Large intestine (tissue), 3 donors: Measurements from ENCODE around the gene SCN1A. TPM values are rescaled to one million over a fixed set of nuclear protein-coding genes. Genes with fewer than 3 reads are reported as not detected.

Source experiments
- DNase-seq, 2 donors: peaks; one replicate each; pipeline versions ENCODE4 v3.0.0 to v3.0.0-alpha.2; 2013
- H3K27ac ChIP-seq: one replicate; pipeline ENCODE4 v1.5.1; 2013; ENCODE audit warnings: low read length
- H3K27me3 ChIP-seq: 2 replicates; pipeline ENCODE4 v1.6.1; 2013; ENCODE audit warnings: low read length; ENCODE audit not compliant: control insufficient read depth, insufficient read depth
- H3K36me3 ChIP-seq: 2 replicates; pipeline ENCODE4 v1.6.1; 2013; ENCODE audit warnings: low read length; ENCODE audit not compliant: control insufficient read depth, insufficient read depth
- H3K4me1 ChIP-seq: one replicate; pipeline ENCODE4 v1.6.1; 2013; ENCODE audit warnings: low read length; ENCODE audit not compliant: control insufficient read depth, insufficient read depth
- H3K4me3 ChIP-seq: one replicate; pipeline ENCODE4 v1.5.1; 2013; ENCODE audit warnings: low read length
- H3K9me3 ChIP-seq: one replicate; pipeline ENCODE4 v1.6.1; 2013; ENCODE audit warnings: mild to moderate bottlenecking, low read depth, low read length, moderate library complexity; ENCODE audit not compliant: control insufficient read depth
- WGBS: methylation state at CpG from one replicate; pipeline ENCODE4 v1.1.5; 2013; ENCODE audit warnings: low lambda C conversion rate; ENCODE audit not compliant: insufficient coverage; 5-methylcytosine and 5-hydroxymethylcytosine counted together
- polyA plus RNA-seq: library from polyadenylated mRNA; unstranded; fragments of 120-200 nt; gene quantifications from one replicate; pipeline ENCODE4 v1.2.1, GENCODE V29; 2013

Gene SCN1A
- polyA plus RNA-seq, 1 donor, result 0.21 TPM

GRCh38 chr2:166044853-166045483 lies 82.9 kb downstream of the SCN1A start:
- no peaks in the 10 kb centered on the region for H3K9me3 ChIP-seq
- H3K27me3 ChIP-seq, result no peaks in the 10 kb centered on the region
- no peak overlapping the region for H3K27ac ChIP-seq
- DNase-seq, result no peak
- H3K4me3 ChIP-seq, result no peak overlapping the region
- no peaks in the 10 kb centered on the region for H3K4me1 ChIP-seq
- WGBS, result 86% methylated on average over 3 of the region's 5 CpGs
- H3K36me3 ChIP-seq, result no peaks in the 10 kb centered on the region

GRCh38 chr2:166042768-166043390 lies 84.9 kb downstream of the SCN1A start:
- H3K4me3 ChIP-seq, result no peak overlapping the region
- no peaks in the 10 kb centered on the region for H3K4me1 ChIP-seq
- no peak for DNase-seq
- H3K9me3 ChIP-seq, result no peaks in the 10 kb centered on the region
- no peaks in the 10 kb centered on the region for H3K27me3 ChIP-seq
- no peak overlapping the region for H3K27ac ChIP-seq
- H3K36me3 ChIP-seq, result no peaks in the 10 kb centered on the region

GRCh38 chr2:166042356-166042755 lies 85.5 kb downstream of the SCN1A start:
- no CpG with 5 or more reads among the region's 1 CpG for WGBS
- Histone ChIP-seq H3K4me1 (no peaks in the 10 kb centered on the region), H3K27me3 (no peaks in the 10 kb centered on the region), H3K27ac (no peak overlapping the region), H3K9me3 (no peaks in the 10 kb centered on the region), H3K36me3 (no peaks in the 10 kb centered on the region), H3K4me3 (no peak overlapping the region)
- DNase-seq, result no peak

GRCh38 chr2:166041613-166042012 lies 86.2 kb downstream of the SCN1A start:
- H3K27ac ChIP-seq, result no peak overlapping the region
- no peak for DNase-seq
- no peaks in the 10 kb centered on the region for H3K27me3 ChIP-seq
- H3K4me3 ChIP-seq, result no peak overlapping the region
- H3K36me3 ChIP-seq, result no peaks in the 10 kb centered on the region
- no CpG with 5 or more reads among the region's 1 CpG for WGBS
- H3K9me3 ChIP-seq, result no peaks in the 10 kb centered on the region
- H3K4me1 ChIP-seq, result no peaks in the 10 kb centered on the region

GRCh38 chr2:166032361-166032760 lies 95.5 kb downstream of the SCN1A start:
- no peak overlapping the region for H3K4me3 ChIP-seq
- no peak overlapping the region for H3K27ac ChIP-seq
- WGBS, result 0% methylated on average over 1 of the region's 1 CpG
- H3K36me3 ChIP-seq, result no peaks in the 10 kb centered on the region
- no peaks in the 10 kb centered on the region for H3K9me3 ChIP-seq
- DNase-seq, result no peak
- H3K4me1 ChIP-seq, result no peaks in the 10 kb centered on the region
- no peaks in the 10 kb centered on the region for H3K27me3 ChIP-seq

- Histone ChIP-seq H3K36me3 (no peaks in the 10 kb centered on the region), H3K27ac (no peak overlapping the region), H3K4me1 (no peaks in the 10 kb centered on the region), H3K9me3 (no peaks in the 10 kb centered on the region), H3K27me3 (no peaks in the 10 kb centered on the region), H3K4me3 (no peak overlapping the region)
- WGBS, result no CpG with 5 or more reads among the region's 2 CpGs
- DNase-seq, result no peak
Observed at GRCh38 chr2:166031054-166031453, 96.8 kb downstream of the SCN1A start.

GRCh38 chr2:166025313-166025712 lies 102.5 kb downstream of the SCN1A start:
- Histone ChIP-seq H3K27me3 (no peaks in the 10 kb centered on the region), H3K4me1 (no peaks in the 10 kb centered on the region), H3K4me3 (no peak overlapping the region), H3K9me3 (no peaks in the 10 kb centered on the region), H3K27ac (no peak overlapping the region), H3K36me3 (no peaks in the 10 kb centered on the region)
- DNase-seq, result no peak

GRCh38 chr2:166017208-166017607 lies 110.6 kb downstream of the SCN1A start:
- Histone ChIP-seq H3K36me3 (no peaks in the 10 kb centered on the region), H3K4me3 (no peak overlapping the region), H3K27ac (no peak overlapping the region), H3K27me3 (no peaks in the 10 kb centered on the region), H3K9me3 (no peaks in the 10 kb centered on the region), H3K4me1 (no peaks in the 10 kb centered on the region)
- 80% methylated on average over 1 of the region's 5 CpGs for WGBS
- DNase-seq, result no peak

GRCh38 chr2:166013878-166014277 lies 113.9 kb downstream of the SCN1A start:
- no peaks in the 10 kb centered on the region for H3K27me3 ChIP-seq
- H3K36me3 ChIP-seq, result no peaks in the 10 kb centered on the region
- no peak overlapping the region for H3K27ac ChIP-seq
- no peaks in the 10 kb centered on the region for H3K4me1 ChIP-seq
- no peak overlapping the region for H3K4me3 ChIP-seq
- no peak for DNase-seq
- WGBS, result no CpG with 5 or more reads among the region's 1 CpG
- no peaks in the 10 kb centered on the region for H3K9me3 ChIP-seq

GRCh38 chr2:166011660-166012059 lies 116.2 kb downstream of the SCN1A start:
- Histone ChIP-seq H3K9me3 (no peaks in the 10 kb centered on the region), H3K4me3 (no peak overlapping the region), H3K36me3 (no peaks in the 10 kb centered on the region), H3K27me3 (no peaks in the 10 kb centered on the region), H3K27ac (no peak overlapping the region), H3K4me1 (no peaks in the 10 kb centered on the region)
- WGBS, result no CpG with 5 or more reads among the region's 1 CpG
- no peak for DNase-seq

GRCh38 chr2:166000401-166000800 lies 127.4 kb downstream of the SCN1A start:
- no peak for DNase-seq
- Histone ChIP-seq H3K4me3 (no peak overlapping the region), H3K27ac (no peak overlapping the region), H3K9me3 (no peaks in the 10 kb centered on the region), H3K36me3 (no peaks in the 10 kb centered on the region), H3K4me1 (no peaks in the 10 kb centered on the region), H3K27me3 (no peaks in the 10 kb centered on the region)
- no CpG with 5 or more reads among the region's 2 CpGs for WGBS
